ENCODE data around the gene MYO10.

DNA sequence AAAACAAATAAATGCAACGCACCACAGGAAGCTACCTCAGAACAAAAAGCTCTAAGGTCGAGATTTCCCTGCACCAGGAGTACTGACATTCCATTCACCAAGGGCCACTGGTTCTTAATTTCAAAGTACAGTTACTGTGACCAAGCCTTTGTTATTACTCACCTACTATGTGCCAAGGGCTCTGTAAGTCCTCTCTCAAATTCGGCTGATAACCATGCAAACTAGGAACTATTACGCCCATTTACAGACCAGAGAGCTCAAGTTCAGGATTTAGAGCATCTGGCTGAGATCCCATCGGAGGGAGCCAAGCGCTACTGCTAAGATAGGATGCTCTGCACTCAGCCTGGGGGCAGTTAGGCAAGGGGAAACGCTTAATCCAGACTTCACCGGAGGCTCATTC is 5.6 kb downstream of the MYO10 start:
- TF ChIP-seq, protein P1, sequence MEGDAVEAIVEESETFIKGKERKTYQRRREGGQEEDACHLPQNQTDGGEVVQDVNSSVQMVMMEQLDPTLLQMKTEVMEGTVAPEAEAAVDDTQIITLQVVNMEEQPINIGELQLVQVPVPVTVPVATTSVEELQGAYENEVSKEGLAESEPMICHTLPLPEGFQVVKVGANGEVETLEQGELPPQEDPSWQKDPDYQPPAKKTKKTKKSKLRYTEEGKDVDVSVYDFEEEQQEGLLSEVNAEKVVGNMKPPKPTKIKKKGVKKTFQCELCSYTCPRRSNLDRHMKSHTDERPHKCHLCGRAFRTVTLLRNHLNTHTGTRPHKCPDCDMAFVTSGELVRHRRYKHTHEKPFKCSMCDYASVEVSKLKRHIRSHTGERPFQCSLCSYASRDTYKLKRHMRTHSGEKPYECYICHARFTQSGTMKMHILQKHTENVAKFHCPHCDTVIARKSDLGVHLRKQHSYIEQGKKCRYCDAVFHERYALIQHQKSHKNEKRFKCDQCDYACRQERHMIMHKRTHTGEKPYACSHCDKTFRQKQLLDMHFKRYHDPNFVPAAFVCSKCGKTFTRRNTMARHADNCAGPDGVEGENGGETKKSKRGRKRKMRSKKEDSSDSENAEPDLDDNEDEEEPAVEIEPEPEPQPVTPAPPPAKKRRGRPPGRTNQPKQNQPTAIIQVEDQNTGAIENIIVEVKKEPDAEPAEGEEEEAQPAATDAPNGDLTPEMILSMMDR (IDR thresholded peaks at IDR 0.05; ENCODE audit: low read depth, low read length), result no peak
- TF ChIP-seq EZH2phosphoT487 (IDR thresholded peaks at IDR 0.05; ENCODE audit: low read depth), result no peak

Measured in OCI-LY3 (cell line).